ENCODE results near the gene HES3. TPM values are rescaled to one million over a fixed set of nuclear protein-coding genes. Genes with fewer than 3 reads are reported as not detected.
"Not testable (repeated sequence)": the region's sequence is repeated elsewhere in the genome, so short reads cannot be mapped to it uniquely, and the experiment has no call there.

HES3 gene
- total RNA-seq, 1 donor from 2014 or later, result not detected

DNA sequence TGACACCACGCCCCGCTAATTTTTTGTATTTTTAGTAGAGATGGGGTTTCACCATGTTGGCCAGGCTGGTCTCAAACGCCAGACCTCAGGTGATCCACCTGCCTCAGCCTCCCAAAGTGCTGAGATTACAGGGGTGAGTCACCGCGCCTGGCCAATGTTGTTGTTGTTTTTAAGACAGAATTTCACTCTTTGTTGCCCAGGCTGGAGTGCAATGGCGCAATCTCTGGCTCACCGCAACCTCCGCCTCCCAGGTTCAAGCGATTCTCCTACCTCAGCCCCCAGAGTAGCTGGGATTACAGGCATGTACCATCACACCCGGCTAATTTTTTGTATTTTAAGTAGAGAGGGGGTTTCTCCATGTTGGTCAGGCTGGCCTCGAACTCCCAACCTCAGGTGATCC, 24.3 kb upstream of the HES3 start:
- DNase-seq, result not testable (repeated sequence)

DNA sequence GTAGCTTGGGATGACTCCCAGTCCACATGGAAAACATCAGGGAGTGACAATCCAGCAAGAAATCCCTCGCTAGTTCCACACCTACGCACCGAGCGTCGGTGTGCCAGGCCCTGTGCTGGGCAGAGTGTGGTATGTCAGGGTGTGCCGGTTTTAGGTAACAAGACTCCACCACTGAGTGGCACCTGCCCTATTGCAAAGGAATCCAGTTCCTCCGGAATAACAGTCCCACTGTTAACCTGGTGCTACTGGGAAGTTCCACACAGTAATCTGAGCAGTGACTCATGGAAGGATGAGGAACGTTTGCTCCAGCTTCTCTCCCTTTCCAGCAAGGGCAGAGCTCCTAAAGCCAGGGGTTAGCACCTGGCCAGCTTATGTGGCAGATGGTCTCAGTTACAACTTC, 23.7 kb upstream of the HES3 start:
- DNase-seq, result no peak

DNA sequence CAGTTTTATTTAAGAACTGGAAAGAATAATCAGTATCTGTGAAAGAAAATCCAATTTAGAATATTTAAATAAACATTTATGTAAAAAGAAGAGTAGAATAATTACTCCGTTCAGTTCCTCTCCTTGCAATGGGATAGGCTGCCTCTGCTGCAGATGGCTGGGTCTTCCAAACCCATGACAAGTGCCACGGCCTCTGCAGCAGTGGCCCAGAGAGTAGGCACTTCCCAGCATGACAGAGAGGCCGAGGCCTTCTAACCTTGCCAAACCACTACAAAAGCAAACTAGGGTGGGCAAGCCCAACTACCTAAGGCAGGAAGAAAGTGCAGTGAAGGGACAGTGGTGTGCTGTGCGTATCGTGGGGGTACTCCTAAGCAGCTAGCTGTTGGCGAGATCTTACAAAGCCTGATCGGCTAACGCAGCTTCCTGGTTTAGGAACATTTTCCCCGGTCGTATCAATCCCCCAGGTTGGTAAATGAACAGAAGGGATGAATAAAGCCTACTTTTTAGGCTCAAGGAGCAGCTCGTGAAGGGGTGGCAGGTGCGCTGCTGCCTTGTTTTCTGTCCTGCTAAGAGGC, 22.7 kb upstream of the HES3 start:
- DNase-seq, result no peak

DNA sequence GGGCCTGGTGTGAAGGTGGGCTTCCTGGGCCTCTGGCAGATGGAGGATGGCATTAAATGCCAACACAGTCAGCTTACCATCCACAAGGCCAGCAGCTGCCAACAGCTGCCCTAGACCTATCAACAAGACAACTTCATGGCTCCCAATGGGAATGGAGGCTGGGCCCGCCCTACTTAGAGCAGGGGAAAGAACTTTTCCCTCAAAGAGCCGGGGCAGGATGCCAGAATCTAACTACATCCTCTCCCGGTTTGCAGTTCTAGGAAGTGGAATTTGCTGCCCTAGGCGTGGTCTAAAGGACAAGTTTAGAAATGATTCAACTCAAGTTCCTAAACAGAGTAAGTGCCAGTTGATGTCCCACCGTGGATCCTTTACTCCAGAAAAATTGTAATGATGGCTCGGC, 21.3 kb upstream of the HES3 start:
- peak; percentile 56 for DNase-seq

DNA sequence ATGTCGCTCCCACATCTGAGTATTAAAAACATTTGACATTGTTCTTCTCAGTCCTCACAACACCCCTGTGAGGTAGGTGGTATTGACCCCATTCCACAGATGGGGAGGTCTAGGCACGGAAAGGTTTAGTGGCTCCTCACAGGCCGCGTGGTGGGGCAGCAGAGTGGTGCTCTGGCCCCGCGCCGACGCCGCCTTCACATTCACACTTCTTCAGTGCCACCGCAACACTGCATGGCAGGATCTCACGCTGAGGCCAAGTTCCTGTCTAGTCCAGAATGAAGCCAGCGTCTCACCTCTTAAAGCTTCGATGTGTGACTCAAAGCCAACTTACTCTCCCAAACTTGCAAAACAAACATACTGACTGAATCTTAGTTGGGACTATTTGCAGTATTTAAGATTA, 20.4 kb upstream of the HES3 start:
- DNase-seq, result no peak

DNA sequence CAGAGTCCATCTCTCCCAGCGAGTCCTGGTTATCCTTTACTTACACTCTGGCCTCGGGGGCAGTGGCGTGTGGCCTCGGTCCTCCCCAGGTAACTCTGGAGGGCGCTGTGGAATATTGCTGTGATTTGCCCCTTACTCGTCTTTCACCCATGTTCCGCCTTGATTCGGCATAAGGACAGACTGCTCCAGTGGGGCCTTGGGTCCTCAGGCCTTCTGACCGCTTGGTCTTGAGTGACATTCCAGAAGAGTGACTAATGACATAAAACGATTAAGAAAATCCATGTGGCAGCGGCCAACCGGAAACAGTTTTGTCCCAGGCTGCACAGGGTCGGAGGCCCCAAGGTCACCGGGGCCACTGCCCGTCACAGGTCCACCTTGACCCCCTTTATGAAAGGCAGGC, 19.3 kb upstream of the HES3 start:
- no peak for DNase-seq

DNA sequence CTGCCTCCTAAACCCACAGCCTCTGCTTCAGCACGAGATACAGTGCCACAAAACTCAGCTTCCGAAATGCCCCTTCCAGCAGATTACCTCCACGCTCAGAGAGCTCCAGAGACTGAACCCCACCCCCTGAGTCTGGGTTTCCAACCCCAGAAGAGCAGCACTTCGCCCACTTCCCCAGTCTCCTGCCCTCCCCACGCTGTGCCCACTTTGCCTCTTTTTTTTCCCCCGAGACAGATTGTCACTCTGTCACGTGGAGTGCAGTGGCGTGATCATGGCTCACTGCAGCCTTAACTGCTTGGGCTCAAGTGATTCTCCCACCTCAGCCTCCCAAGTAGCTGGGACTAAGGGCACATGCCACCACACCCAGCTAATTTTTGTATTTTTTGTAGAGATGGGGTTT, 18.3 kb upstream of the HES3 start:
- DNase-seq, result no peak

DNA sequence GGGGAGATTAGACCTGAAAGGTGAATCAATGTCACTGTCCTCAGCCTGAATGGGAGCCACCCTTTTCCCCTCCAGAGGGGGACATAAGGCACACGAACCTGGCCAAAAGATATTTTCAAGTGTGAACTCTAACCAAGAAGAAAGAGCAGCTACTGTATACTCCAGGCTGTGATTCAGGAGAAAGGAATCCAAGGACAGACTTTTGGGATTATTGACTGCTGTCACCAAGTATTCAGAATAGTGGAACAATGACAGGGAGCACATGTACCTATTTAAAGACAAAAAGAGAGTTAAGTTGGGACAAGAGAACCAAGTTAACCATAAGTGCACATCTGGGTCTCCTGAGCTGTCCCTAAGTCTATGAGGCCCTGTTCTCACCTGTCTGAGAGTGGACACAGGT, 10.6 kb upstream of the HES3 start:
- DNase-seq, result no peak

DNA sequence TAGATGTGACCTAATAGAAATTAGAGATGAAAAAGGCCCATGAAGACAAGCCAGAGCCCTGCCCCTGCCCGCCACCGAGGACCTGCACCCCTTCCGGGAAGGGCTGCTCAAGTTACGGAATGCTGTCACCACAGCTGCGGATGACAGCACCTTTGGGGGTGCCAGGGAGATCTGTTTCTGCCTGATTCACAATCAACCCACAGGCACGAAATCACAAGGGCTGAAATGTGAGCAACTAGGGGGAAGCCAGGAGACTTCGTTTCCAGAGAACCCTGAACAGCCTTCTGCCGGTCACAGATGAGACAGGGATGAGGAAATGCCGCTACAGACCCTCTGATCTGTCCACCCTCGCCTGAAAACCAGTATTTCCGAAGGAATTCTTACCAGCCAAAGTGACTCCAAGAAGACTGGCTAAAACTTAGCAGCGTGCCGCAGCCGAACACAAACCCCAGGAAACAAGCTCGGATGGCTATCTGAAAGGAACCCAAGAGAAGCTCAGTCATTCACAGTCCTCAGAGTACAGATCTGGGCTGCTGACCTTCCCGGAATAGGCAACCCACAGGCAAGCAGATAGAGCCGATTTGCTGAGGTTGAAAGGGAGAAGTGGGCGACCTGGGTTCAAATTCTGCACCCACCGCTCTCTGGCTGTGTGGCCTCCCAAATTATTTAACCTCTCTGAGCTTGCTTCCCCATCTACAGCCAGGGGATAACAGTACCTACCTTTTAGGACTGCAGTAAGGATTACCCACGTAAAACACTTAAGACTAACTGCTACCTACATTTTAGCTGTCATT, 9.3 kb upstream of the HES3 start:
- DNase-seq, result peak; percentile 41

DNA sequence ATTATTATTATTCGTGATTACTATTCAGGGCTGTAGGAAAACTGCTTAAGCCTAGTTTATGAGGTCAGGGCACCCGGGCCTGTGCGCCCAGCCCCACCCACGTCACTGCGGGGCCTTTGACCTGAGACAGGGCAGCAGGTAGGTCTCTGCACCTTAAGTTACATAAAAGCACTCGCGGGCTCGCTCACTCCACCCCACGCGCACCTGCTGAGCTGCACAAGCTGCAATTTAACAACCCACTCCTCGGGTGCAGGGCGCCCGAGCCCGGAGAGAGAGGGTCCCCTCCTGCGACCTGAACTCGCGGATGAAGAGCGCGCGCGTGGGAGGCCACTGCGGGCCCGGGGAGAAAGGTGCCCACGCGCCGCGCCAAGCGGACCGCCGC, 8.7 kb upstream of the HES3 start:
- DNase-seq, result no peak

DNA sequence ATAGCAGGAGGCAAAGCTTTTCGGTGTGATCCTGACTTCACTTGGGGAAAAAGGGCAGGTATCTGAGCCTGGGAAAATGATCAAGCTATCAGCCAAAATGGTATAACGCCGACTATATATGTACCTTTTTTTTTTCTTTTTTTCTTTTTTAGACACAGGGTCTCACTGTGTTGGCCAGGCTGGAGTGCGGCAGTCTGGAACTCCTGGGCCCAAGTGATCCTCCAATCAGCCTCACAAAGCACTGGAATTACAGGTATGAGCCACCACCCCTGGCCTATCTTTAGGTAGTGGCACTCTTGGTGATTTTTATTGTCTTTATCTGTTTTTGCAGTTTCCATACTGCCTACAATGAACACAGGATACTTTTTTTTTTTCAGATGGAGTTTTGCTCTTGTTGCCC, 6.9 kb upstream of the HES3 start:
- no peak for DNase-seq

DNA sequence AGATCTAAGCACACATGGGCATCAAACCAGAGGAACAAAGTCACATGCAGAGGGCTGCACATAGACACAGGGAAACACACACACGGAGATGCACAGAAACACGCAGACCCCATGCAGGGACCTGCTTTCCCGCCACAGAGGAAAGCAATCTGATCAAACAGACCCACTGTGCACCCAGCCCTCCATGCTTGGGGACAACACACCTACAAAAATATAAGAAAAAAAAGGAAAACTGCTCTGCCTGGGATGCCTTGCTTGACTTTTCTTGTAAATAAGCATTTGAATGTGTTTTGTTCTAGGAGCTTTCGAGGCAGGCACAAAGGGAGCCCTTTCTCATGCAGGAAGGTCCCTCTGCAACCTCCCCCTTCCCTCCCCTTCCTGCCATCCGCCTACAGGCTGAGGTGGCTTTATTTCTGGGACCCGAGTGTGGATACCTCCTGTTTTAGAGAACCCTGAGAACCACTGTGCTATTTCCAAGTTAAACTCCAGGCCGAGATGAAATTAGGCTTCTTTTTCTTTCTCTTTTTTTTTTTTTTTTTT, 4.7 kb upstream of the HES3 start:
- no peak for DNase-seq

DNA sequence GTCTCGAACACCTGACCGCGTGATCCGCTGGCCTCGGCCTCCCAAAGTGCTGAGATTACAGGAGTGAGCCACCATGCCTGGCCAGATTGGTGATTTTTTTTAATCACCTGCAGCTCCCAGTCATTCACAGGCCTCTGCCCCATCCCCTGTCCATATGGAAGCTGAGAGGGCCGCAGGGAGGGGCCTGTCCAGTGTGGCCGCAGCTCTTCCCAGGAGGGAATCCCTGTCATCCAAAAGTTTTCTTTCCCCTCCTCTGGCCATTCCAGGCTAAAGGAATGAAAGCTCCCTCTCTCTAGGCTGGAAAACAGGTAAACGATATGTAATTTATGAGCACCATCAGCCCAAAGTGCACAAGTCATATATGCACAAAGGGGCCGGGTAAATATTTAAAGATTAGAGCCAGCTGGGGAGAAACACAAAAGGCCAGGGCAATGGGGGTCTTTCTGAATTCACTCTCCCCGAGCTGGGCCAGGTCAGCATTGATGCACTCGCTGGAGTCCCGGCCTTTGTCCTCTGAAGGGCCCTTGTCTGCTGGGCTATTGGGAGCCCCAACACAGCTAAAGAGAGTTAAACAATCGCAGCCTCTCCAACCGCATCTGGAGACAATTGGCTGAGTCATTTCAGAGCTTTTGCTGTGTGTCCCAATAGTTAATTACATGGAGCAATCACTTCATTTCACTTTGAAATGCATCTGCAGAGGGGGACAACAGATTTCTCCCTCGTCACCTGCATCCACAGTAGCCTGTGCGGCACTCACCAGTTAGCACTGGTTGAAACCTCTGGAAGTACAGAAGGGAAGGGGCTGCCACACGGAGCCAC, 3.8 kb upstream of the HES3 start:
- no peak for DNase-seq

DNA sequence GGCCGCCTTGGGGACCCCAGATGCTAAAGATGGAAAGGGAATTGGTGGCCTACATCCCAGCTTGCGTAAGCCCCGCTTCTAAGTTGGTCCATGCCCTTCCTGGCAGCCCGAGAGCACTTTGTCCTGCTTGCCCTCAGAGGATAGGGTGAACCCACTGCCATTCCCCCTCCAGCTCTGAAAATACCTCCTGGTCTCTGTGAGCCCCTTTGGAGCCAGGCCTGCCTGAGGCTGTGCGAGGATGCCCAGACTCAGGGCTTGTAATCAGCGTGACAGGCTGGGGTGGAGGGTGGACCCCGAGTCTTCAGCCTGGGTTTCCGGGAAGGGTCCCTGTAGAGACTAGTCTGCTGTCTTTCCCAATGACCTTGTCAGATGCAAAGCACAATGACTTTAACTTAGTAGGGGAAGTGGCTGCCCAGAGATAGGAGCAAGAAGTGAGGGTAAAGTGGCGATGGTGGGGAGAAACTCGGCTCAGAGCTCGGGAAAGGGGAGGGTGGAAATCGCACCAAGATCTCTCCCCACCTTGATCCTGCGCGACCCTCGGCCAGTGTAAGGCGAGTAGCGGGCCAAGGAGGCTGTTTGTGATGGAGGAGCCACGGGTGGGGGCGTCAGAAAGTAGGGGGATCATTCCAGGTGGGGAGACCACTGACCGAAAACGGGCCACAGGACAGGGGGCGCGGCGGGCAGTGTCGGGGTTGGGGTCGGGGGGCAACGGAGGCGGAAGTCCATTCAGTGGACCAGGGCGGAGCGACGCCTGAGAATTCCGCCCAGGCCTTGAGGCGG, 2.7 kb upstream of the HES3 start:
- DNase-seq, result no peak

DNA sequence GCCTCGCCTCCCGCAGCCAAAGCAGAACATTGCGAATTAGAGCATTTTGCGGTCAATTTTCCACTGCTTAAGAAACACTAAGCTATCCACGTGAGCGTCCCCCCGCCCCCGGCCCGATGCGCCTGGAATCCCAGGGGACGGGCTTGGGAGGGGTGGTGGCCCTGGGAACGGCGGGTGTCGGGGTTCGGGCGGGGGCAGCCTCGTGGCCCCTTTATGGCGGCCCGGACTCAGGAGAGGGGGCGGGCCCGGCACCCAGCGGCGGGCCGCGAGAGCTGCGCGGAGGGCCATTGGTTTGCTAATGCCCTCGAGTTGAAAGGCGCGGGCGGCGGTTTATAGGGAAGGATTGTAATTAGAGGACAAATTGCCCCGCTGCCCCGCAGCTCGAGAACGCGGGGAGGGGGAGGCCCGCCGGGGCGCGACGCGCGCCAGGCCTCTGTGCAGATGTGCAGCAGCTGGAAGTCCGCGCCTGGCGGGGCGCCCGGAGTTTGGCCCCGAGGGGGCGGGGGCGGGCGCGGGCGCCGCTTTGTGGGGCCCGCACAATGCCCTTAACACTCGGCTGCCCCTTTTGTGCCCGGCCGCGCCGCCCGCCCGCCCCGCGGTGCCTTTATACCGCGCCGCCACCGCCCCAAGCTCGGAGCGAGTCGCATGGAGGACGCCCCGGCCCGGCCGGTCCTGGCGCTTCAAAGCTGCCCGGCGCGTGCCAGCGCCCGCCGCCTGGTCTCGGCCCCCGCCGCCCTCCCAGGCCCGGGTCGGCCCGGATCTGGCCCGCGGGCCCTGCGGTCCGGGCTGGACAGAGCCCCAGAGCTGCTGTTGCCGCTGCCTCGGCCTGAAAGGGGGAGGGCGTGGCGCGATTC, 1.9 kb upstream of the HES3 start:
- DNase-seq, result no peak

DNA sequence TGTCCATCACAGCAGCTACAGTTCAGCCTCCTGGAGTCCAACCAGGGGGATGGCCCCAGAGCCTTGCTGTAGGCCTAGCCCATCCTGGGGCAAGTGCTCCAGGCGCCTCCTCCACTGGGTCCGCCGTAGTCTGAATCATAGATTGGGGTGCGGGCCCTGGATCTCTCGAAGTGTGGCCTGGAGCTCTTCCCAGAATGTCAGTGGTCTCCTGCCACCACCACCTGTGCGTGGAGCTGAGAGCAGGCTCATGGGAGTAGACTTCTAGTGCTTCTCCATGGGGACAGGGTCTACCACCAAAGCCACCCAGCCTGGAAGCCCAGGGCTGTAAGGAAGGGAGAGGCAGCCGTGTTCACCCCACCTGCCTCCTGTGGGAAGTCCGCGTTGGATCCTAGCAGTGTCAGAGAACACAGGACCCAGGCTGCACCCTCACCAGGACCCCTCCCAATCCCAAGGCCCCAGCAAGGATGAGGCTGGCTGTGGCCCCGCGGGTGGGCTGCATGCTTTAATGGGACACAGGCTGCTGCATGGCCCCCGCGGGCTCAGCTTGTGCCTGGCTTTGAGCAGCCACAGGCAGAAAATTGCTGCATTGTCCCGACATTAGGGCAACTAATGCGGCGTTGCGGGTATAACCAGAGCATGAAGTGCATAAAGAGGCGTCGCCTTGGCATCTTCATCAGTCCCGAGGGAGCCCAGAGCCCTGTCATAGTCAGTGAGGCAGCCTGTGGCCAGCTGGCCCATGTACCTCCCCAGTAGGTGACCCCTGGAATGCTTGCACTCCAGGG, 735 bp upstream of the HES3 start:
- DNase-seq, result no peak

DNA sequence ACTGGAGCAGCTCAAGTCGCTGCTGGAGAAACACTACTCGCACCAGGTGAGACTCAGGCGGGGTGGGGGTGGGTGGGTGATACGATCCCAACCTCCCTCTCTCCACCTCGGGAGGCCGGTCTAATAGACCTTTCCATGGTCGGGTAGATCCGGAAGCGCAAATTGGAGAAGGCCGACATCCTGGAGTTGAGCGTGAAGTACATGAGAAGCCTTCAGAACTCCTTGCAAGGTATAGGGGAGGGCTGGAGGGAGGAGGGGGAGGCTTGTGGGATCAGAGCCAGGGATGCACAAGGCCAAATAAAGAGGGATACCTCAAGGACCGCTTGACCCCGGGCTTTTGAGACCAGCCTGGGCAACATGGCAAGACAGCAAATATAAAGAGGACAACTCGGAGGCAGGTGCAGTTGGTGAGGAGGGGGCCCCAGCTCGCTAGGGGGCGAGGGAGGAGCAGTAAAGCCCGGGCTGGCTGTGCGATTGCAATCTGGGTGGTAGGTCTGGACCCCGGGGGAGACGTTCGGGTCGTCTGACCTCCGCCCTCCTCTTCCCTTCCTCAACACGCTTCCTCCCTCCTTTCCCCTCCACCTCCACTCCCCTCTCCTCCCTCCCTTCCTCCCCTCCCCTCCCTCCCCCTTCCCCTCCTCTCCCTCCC, 546 bp downstream of the HES3 start:
- no peak for DNase-seq

DNA sequence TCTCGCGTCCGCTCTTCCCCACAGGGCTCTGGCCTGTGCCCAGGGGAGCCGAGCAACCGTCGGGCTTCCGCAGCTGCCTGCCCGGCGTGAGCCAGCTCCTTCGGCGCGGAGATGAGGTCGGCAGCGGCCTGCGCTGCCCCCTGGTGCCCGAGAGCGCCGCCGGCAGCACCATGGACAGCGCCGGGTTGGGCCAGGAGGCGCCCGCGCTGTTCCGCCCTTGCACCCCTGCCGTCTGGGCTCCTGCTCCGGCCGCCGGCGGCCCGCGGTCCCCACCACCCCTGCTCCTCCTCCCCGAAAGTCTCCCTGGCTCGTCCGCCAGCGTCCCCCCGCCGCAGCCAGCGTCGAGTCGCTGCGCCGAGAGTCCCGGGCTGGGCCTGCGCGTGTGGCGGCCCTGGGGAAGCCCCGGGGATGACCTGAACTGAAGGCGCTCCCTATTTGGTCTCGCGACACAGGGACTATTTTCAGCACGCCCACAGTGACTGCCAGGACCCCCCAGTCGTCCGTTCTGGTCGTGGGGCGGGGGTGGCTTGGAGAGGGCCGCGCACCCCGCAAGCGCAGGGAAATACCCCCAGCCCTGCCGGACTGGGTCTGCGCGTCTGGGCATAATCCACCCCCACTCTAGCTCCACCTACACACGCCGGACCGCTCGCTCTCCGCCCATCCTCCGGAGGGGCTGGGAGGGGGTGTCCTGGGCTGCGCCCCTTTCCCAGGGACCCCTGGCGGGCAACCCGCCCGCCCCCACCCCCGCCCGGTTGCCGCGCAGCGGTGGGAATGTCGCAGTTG, 1.3 kb downstream of the HES3 start:
- DNase-seq, result peak; percentile 88

DNA sequence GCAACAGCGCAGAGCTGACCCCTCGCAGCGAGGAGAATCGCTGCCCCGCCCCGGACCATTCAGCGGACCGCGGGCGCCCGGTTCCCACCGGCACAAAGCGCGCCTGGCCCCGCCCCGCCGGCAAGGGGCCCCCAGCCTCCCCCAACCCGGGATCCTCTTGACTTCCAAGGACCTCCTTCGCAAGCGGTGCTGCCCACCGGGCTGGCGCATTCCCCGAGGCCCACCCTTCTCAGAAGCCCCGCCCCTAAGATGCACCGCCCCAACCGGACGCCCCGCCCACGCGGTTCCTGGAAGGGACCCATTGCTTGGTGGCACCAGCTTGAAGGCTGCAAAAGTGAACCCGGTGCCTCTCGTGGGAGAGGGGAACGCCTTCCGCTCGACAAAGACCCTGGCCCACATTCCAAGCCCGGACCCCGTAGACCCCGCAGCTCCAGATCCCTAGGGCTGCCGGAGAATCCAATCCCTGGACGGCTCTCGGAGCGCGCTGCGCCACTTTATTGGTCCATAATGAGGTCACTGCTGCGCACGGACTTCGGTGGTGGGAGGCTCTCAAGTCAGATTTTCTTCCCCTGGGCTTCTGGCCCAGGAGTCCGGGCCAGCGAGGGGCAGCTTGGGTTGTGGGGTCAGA, 2.0 kb downstream of the HES3 start:
- peak; percentile 31 for DNase-seq

All from dermis blood vessel endothelial cell (primary cell).